KMS-11 (cell line): Measurements from ENCODE around the gene SPON2.

Source experiments
- H2AFZ ChIP-seq: fragments of 200-600 bp; sonication (generic); 2 replicates; pipeline ENCODE4 v1.6.1; 2016; ENCODE audit warnings: antibody characterized with exemption, mixed run types, low read depth
- H3K27ac ChIP-seq: fragments of 200-600 bp; sonication (generic); 2 replicates; pipeline ENCODE4 v1.6.1; 2016; ENCODE audit warnings: mild to moderate bottlenecking, mixed run types
- H3K27me3 ChIP-seq: fragments of 200-600 bp; sonication (generic); 2 replicates; pipeline ENCODE4 v1.6.1; 2017; ENCODE audit warnings: mild to moderate bottlenecking, low read depth, mixed run types, moderate library complexity; ENCODE audit not compliant: insufficient read depth
- H3K36me3 ChIP-seq: fragments of 200-600 bp; sonication (generic); 2 replicates; pipeline ENCODE4 v1.6.1; 2017; ENCODE audit warnings: mild to moderate bottlenecking, mixed run types; ENCODE audit not compliant: insufficient read depth
- H3K4me1 ChIP-seq: fragments of 200-600 bp; sonication (generic); 2 replicates; pipeline ENCODE4 v1.6.1; 2016; ENCODE audit warnings: mild to moderate bottlenecking, low read depth, mixed run types; ENCODE audit not compliant: poor library complexity, severe bottlenecking
- H3K4me2 ChIP-seq: fragments of 200-600 bp; sonication (generic); 2 replicates; pipeline ENCODE4 v1.7.0; 2016; ENCODE audit warnings: mild to moderate bottlenecking, mixed run types
- H3K4me3 ChIP-seq: fragments of 200-600 bp; sonication (generic); IDR thresholded peaks from 2 replicates; pipeline ENCODE4 v1.6.1; 2017; ENCODE audit warnings: low read depth, low read length, mixed read lengths; ENCODE audit not compliant: insufficient read depth
- H3K79me2 ChIP-seq: fragments of 200-600 bp; sonication (generic); 2 replicates; pipeline ENCODE4 v1.6.1; 2016; ENCODE audit warnings: low read depth, mixed run types; ENCODE audit not compliant: insufficient read depth
- H3K9ac ChIP-seq: fragments of 200-600 bp; sonication (generic); 2 replicates; pipeline ENCODE4 v1.6.1; 2016; ENCODE audit warnings: mild to moderate bottlenecking, mixed run types
- H4K20me1 ChIP-seq: fragments of 200-600 bp; sonication (generic); 2 replicates; pipeline ENCODE4 v1.6.1; 2016; ENCODE audit warnings: mild to moderate bottlenecking, mixed run types; ENCODE audit not compliant: insufficient read depth
- TF ChIP-seq, protein P1 (sequence below): fragments of 200-600 bp; sonication (generic); conservative IDR thresholded peaks from 2 replicates; pipeline ENCODE4 v1.6.1; 2017; ENCODE audit warnings: low read depth, mild to moderate bottlenecking, antibody characterized with exemption, low read length, moderate library complexity, mixed read lengths

SPON2 gene

DNA sequence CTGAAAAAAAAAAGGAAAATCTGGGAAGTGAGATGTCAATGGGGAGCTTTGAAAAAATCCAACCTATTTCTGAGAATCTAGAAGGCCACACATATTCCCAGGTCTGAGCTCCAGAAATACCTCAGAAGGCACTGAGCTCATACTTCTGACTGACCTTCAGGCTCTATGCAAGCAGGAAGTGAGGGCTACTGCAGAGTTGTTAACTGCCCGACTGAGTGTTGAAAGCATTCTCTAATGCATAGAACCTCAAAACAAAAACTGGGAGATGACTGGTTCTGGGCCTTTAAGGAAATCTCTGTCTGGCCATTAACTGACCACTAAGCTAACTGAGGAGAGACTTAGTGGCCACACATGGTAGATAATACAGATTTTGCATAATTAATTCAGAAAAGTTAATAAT is 7.6 kb upstream of the SPON2 start:
- Histone ChIP-seq H3K27ac (no peak overlapping the region), H4K20me1 (no peaks in the 10 kb centered on the region), H3K9ac (no peak overlapping the region), H3K79me2 (no peaks in the 10 kb centered on the region), H3K4me1 (peaks cover 18% of the 10 kb centered on the region), H3K4me3 (no peak overlapping the region), H3K36me3 (no peaks in the 10 kb centered on the region), H2AFZ (no peak overlapping the region), H3K27me3 (no peaks in the 10 kb centered on the region), H3K4me2 (no peak overlapping the region)
- TF ChIP-seq, protein P1, sequence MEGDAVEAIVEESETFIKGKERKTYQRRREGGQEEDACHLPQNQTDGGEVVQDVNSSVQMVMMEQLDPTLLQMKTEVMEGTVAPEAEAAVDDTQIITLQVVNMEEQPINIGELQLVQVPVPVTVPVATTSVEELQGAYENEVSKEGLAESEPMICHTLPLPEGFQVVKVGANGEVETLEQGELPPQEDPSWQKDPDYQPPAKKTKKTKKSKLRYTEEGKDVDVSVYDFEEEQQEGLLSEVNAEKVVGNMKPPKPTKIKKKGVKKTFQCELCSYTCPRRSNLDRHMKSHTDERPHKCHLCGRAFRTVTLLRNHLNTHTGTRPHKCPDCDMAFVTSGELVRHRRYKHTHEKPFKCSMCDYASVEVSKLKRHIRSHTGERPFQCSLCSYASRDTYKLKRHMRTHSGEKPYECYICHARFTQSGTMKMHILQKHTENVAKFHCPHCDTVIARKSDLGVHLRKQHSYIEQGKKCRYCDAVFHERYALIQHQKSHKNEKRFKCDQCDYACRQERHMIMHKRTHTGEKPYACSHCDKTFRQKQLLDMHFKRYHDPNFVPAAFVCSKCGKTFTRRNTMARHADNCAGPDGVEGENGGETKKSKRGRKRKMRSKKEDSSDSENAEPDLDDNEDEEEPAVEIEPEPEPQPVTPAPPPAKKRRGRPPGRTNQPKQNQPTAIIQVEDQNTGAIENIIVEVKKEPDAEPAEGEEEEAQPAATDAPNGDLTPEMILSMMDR = no peak

GRCh38 chr4:1179089-1179441 is 6.7 kb upstream of the SPON2 start:
- H2AFZ ChIP-seq = no peak overlapping the region
- H3K9ac ChIP-seq = no peak overlapping the region
- H3K27me3 ChIP-seq = no peaks in the 10 kb centered on the region

DNA sequence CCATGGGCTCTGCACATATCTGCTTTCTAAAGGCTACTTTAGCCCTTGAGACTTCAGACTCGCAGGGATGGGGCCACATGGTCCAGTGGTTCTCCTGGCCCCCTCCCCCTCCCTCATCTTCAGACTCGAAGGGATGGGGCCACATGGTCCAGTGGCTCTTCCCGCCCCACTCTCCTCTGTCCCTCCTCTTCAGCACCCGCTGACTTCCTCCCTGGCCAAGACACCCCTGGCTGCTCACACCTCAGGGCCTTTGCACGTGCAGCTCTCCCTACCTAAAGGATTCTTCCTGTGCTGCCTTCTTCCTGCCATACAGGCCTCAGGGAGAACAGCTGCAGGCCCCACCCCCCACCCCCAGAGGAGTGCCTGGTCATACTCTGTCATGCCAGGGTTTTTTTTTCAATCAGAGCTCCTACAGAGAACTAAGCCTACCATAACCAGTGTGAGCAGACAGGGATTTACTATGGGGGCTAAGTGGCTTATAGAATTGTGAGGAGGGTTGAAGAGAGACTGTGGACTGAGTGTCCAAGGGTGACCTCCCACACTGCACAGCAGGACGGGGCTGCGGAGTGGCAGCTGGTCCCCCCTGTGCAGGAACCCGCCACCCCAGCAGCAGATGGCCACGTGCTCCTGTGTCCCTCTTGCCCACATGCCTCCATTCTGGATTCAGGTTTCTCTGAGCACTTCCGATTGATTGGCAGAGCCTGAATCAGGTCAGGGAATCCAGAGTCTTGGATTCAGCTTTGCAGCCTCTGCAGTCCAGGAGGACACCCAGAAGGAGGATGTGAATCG is 6.1 kb upstream of the SPON2 start:
- TF ChIP-seq, protein P1 = no peak
- Histone ChIP-seq H2AFZ (no peak overlapping the region), H3K4me2 (no peak overlapping the region)

More at GRCh38 chr4:1179089-1179441, 6.7 kb upstream of the SPON2 start:
- Histone ChIP-seq H4K20me1 (no peaks in the 10 kb centered on the region), H3K4me1 (peaks cover 9% of the 10 kb centered on the region), H3K79me2 (no peaks in the 10 kb centered on the region), H3K36me3 (no peaks in the 10 kb centered on the region), H3K4me3 (no peak overlapping the region), H3K27ac (no peak overlapping the region), H3K4me2 (no peak overlapping the region)
- TF ChIP-seq, protein P1 = no peak

GRCh38 chr4:1177274-1178141 is 5.1 kb upstream of the SPON2 start:
- TF ChIP-seq, protein P1 = no peak
- Histone ChIP-seq H3K27me3 (no peaks in the 10 kb centered on the region), H2AFZ (no peak overlapping the region), H3K79me2 (no peaks in the 10 kb centered on the region), H3K36me3 (no peaks in the 10 kb centered on the region), H3K4me1 (no peaks in the 10 kb centered on the region), H3K27ac (no peak overlapping the region), H4K20me1 (no peaks in the 10 kb centered on the region), H3K9ac (no peak overlapping the region), H3K4me2 (no peak overlapping the region), H3K4me3 (no peak overlapping the region)

More for the DNA sequence above, 6.1 kb upstream of the SPON2 start:
- no peaks in the 10 kb centered on the region for H3K79me2 ChIP-seq
- H3K4me1 ChIP-seq = peaks cover 3% of the 10 kb centered on the region
- H3K4me3 ChIP-seq = no peak overlapping the region
- no peak overlapping the region for H3K27ac ChIP-seq
- no peak overlapping the region for H3K9ac ChIP-seq
- no peaks in the 10 kb centered on the region for H4K20me1 ChIP-seq
- no peaks in the 10 kb centered on the region for H3K36me3 ChIP-seq
- H3K27me3 ChIP-seq = no peaks in the 10 kb centered on the region
